Measurements from ENCODE around the gene PARN. TPM values are rescaled to one million over a fixed set of nuclear protein-coding genes. Genes with fewer than 3 reads are reported as not detected.

PARN gene
- total and polyA plus RNA-seq, 2 experiments from 2014 or later, result 35.0 to 35.4 TPM

- peaks cover 9% of the 10 kb centered on the region for H3K79me2 ChIP-seq (ENCODE audit: insufficient read depth)
- no peaks in the 10 kb centered on the region for H4K20me1 ChIP-seq (ENCODE audit: insufficient read depth)
- TF ChIP-seq EZH2phosphoT487 (IDR thresholded peaks at IDR 0.05; ENCODE audit: insufficient read depth, low read depth), result no peak
- no peak for TF ChIP-seq EZH2 (IDR thresholded peaks at IDR 0.05; ENCODE audit: insufficient read depth, poor library complexity, severe bottlenecking)
- H3K27ac ChIP-seq, result no peak overlapping the region
- no peak overlapping the region for H3K4me2 ChIP-seq (ENCODE audit: unreplicated experiment)
- in situ Hi-C loops (cut with MboI), result no loop called here
- H3F3A ChIP-seq (ENCODE audit: insufficient read depth), result peaks cover 15% of the 10 kb centered on the region
- H3K36me3 ChIP-seq (ENCODE audit: low read depth), result no peaks in the 10 kb centered on the region
- H3K27me3 ChIP-seq (replicated peaks; ENCODE audit: insufficient read depth), result no peaks in the 10 kb centered on the region
- no peak for DNase-seq
- H3K4me3 ChIP-seq, result no peak overlapping the region
- peaks cover 11% of the 10 kb centered on the region for H3K4me1 ChIP-seq (ENCODE audit: insufficient read depth)
- no peak overlapping the region for H2AFZ ChIP-seq
- H3K9ac ChIP-seq, result no peak overlapping the region
- no peaks in the 10 kb centered on the region for H3K9me2 ChIP-seq (ENCODE audit: insufficient read depth)
- no peaks in the 10 kb centered on the region for H3K9me3 ChIP-seq (ENCODE audit: low read depth)
Observed at GRCh38 chr16:14522671-14523070, 107.4 kb downstream of the PARN start.

GRCh38 chr16:14520753-14521152 is 109.3 kb downstream of the PARN start:
- 92 to 100% methylated on average over 2 of the region's 2 CpGs for WGBS, 2 experiments (ENCODE audit: low coverage in 1 of 2, low lambda C conversion rate in 2 of 2, missing lambda C conversion rate in 2 of 2)
- no peaks in the 10 kb centered on the region for H3K27me3 ChIP-seq (replicated peaks; ENCODE audit: insufficient read depth)
- no peaks in the 10 kb centered on the region for H3K9me3 ChIP-seq (ENCODE audit: low read depth)
- TF ChIP-seq EZH2 (IDR thresholded peaks at IDR 0.05; ENCODE audit: insufficient read depth, poor library complexity, severe bottlenecking), result no peak
- TF ChIP-seq EZH2phosphoT487 (IDR thresholded peaks at IDR 0.05; ENCODE audit: insufficient read depth, low read depth), result no peak
- no peaks in the 10 kb centered on the region for H3K9me2 ChIP-seq (ENCODE audit: insufficient read depth)
- no peak overlapping the region for H3K4me2 ChIP-seq (ENCODE audit: unreplicated experiment)
- in situ Hi-C loops (cut with MboI), result no loop called here
- H3K4me1 ChIP-seq (ENCODE audit: insufficient read depth), result no peaks in the 10 kb centered on the region
- peaks cover 3% of the 10 kb centered on the region; the same call in 1 of the 2 replicates for H3F3A ChIP-seq (ENCODE audit: insufficient read depth)
- H3K9ac ChIP-seq, result no peak overlapping the region
- no peak overlapping the region for H3K4me3 ChIP-seq
- H3K79me2 ChIP-seq (ENCODE audit: insufficient read depth), result peaks cover 9% of the 10 kb centered on the region
- no peaks in the 10 kb centered on the region for H4K20me1 ChIP-seq (ENCODE audit: insufficient read depth)
- H2AFZ ChIP-seq, result no peak overlapping the region
- no peak overlapping the region for H3K27ac ChIP-seq
- no peak for DNase-seq
- no peaks in the 10 kb centered on the region for H3K36me3 ChIP-seq (ENCODE audit: low read depth)

GRCh38 chr16:14514967-14515366 is 115.1 kb downstream of the PARN start:
- no peak overlapping the region for H3K4me2 ChIP-seq (ENCODE audit: unreplicated experiment)
- no peak overlapping the region for H3K4me3 ChIP-seq
- 95 to 99% methylated on average over 3 of the region's 3 CpGs for WGBS, 2 experiments (ENCODE audit: low coverage in 1 of 2, low lambda C conversion rate in 2 of 2, missing lambda C conversion rate in 2 of 2)
- H4K20me1 ChIP-seq (ENCODE audit: insufficient read depth), result no peaks in the 10 kb centered on the region
- no peak for DNase-seq
- H2AFZ ChIP-seq, result no peak overlapping the region
- H3F3A ChIP-seq (ENCODE audit: insufficient read depth), result peaks cover 22% of the 10 kb centered on the region
- H3K9me2 ChIP-seq (ENCODE audit: insufficient read depth), result no peaks in the 10 kb centered on the region
- TF ChIP-seq EZH2phosphoT487 (IDR thresholded peaks at IDR 0.05; ENCODE audit: insufficient read depth, low read depth) (no peak), EZH2 (IDR thresholded peaks at IDR 0.05; ENCODE audit: insufficient read depth, poor library complexity, severe bottlenecking) (no peak)
- H3K27ac ChIP-seq, result no peak overlapping the region
- no peaks in the 10 kb centered on the region for H3K9me3 ChIP-seq (ENCODE audit: low read depth)
- H3K36me3 ChIP-seq (ENCODE audit: low read depth), result no peaks in the 10 kb centered on the region
- H3K9ac ChIP-seq, result no peak overlapping the region
- no peaks in the 10 kb centered on the region for H3K79me2 ChIP-seq (ENCODE audit: insufficient read depth)
- H3K4me1 ChIP-seq (ENCODE audit: insufficient read depth), result peaks cover 22% of the 10 kb centered on the region
- in situ Hi-C loops (cut with MboI), result no loop called here
- no peaks in the 10 kb centered on the region for H3K27me3 ChIP-seq (replicated peaks; ENCODE audit: insufficient read depth)

GRCh38 chr16:14513389-14514107 is 116.5 kb downstream of the PARN start:
- H3K4me1 ChIP-seq (ENCODE audit: insufficient read depth), result peaks cover 34% of the 10 kb centered on the region
- 96 to 99% methylated on average over 10 of the region's 10 CpGs for WGBS, 2 experiments (ENCODE audit: low coverage in 1 of 2, low lambda C conversion rate in 2 of 2, missing lambda C conversion rate in 2 of 2)
- H3K27ac ChIP-seq, result no peak overlapping the region
- H3K27me3 ChIP-seq (replicated peaks; ENCODE audit: insufficient read depth), result no peaks in the 10 kb centered on the region
- H3K4me2 ChIP-seq (ENCODE audit: unreplicated experiment), result no peak overlapping the region
- H2AFZ ChIP-seq, result no peak overlapping the region
- no peak for DNase-seq
- H3K79me2 ChIP-seq (ENCODE audit: insufficient read depth), result no peaks in the 10 kb centered on the region
- H3F3A ChIP-seq (ENCODE audit: insufficient read depth), result peaks cover 31% of the 10 kb centered on the region
- H3K9ac ChIP-seq, result no peak overlapping the region
- no peak for TF ChIP-seq EZH2phosphoT487 (IDR thresholded peaks at IDR 0.05; ENCODE audit: insufficient read depth, low read depth)
- TF ChIP-seq EZH2 (IDR thresholded peaks at IDR 0.05; ENCODE audit: insufficient read depth, poor library complexity, severe bottlenecking), result no peak
- H3K9me2 ChIP-seq (ENCODE audit: insufficient read depth), result no peaks in the 10 kb centered on the region
- no peaks in the 10 kb centered on the region for H4K20me1 ChIP-seq (ENCODE audit: insufficient read depth)
- H3K36me3 ChIP-seq (ENCODE audit: low read depth), result no peaks in the 10 kb centered on the region
- H3K4me3 ChIP-seq, result no peak overlapping the region
- in situ Hi-C loops (cut with MboI), result no loop called here
- H3K9me3 ChIP-seq (ENCODE audit: low read depth), result no peaks in the 10 kb centered on the region
